CD4-positive, alpha-beta memory T cell (primary cell): ENCODE measurements around the gene RADIL. TPM values are rescaled to one million over a fixed set of nuclear protein-coding genes. Genes with fewer than 3 reads are reported as not detected.

ENCODE experiments used
- CTCF ChIA-PET: fragments of 350-600 bp; sonication (Branson Sonifier 250); formaldehyde crosslinking; loops from one replicate; lab custom pipeline; 2021; ENCODE audit warnings: inconsistent platforms; ENCODE audit not compliant: partially characterized antibody; lab: Charles Lee
- POLR2A ChIA-PET: fragments of 350-600 bp; sonication (Branson Sonifier 250); formaldehyde crosslinking; loops from one replicate; lab custom pipeline; 2021; ENCODE audit not compliant: partially characterized antibody; lab: Charles Lee
- DNase-seq, 5 donors: peaks; one replicate each; pipeline versions ENCODE4 v3.0.0 to v3.0.0-alpha.2; 2020 to 2022; ENCODE audit warnings: mixed read lengths in 1 of 5
- H3K27ac ChIP-seq: one replicate; pipeline ENCODE4 v1.7.0; 2013; ENCODE audit warnings: low read depth, low read length
- H3K27me3 ChIP-seq: 2 replicates; pipeline ENCODE4 v1.7.0; 2013; ENCODE audit warnings: mild to moderate bottlenecking, low read length, moderate library complexity; ENCODE audit not compliant: insufficient read depth
- H3K36me3 ChIP-seq: 2 replicates; pipeline ENCODE4 v1.7.0; 2013; ENCODE audit warnings: mild to moderate bottlenecking, low read length, moderate library complexity; ENCODE audit not compliant: insufficient read depth
- H3K4me1 ChIP-seq: 2 replicates; pipeline ENCODE4 v1.7.0; 2013; ENCODE audit warnings: mild to moderate bottlenecking, low read length, moderate library complexity; ENCODE audit not compliant: insufficient read depth
- H3K4me3 ChIP-seq, 2 donors: one replicate each; pipeline ENCODE4 v1.7.0; 2013; ENCODE audit warnings: low read length in 2 of 2, mild to moderate bottlenecking in 1 of 2
- H3K9me3 ChIP-seq, 2 donors: one replicate each; pipeline ENCODE4 v1.7.0; 2013; ENCODE audit warnings: low read length in 2 of 2, control low read depth in 1 of 2; ENCODE audit not compliant: control insufficient read depth in 1 of 2
- H3K27ac Mint-ChIP-seq, 7 donors: one replicate each; pipeline ENCODE4 v1.8.0; 2020 to 2021; ENCODE audit warnings: mixed read lengths in 7 of 7, mild to moderate bottlenecking in 6 of 7, inconsistent platforms in 3 of 7, moderate library complexity in 3 of 7
- H3K27me3 Mint-ChIP-seq, 2 donors: one replicate each; pipeline ENCODE4 v1.8.0; 2020 to 2021; ENCODE audit warnings: mixed read lengths in 2 of 2
- H3K36me3 Mint-ChIP-seq, 2 donors: one replicate each; pipeline ENCODE4 v1.8.0; 2020 to 2021; ENCODE audit warnings: mixed read lengths in 2 of 2, inconsistent platforms in 1 of 2, mild to moderate bottlenecking in 1 of 2
- H3K4me1 Mint-ChIP-seq, 4 donors: one replicate each; pipeline ENCODE4 v1.8.0; 2020 to 2021; ENCODE audit warnings: mixed read lengths in 4 of 4, mild to moderate bottlenecking in 1 of 4
- H3K4me3 Mint-ChIP-seq, 8 donors: one replicate each; pipeline ENCODE4 v1.8.0; 2020 to 2021; ENCODE audit warnings: mixed read lengths in 8 of 8, mild to moderate bottlenecking in 7 of 8, moderate library complexity in 6 of 8, inconsistent platforms in 3 of 8
- H3K9me3 Mint-ChIP-seq, 8 donors: one replicate each; pipeline ENCODE4 v1.8.0; 2020 to 2021; ENCODE audit warnings: mixed read lengths in 8 of 8, mild to moderate bottlenecking in 5 of 8, inconsistent platforms in 3 of 8, moderate library complexity in 1 of 8
- intact Hi-C: fragments of 100-400 bp; cut with micrococcal nuclease; formaldehyde crosslinking; loops from one replicate; pipeline ENCODE4 v1.15.1; 2023
- polyA plus RNA-seq, 2 donors: library from polyadenylated mRNA; unstranded; fragments of 300-500 nt; fragmentation: Illumina TruSeq; gene quantifications; one replicate each; pipeline ENCODE4 v1.2.3, GENCODE V29; 2021
- total RNA-seq, 2 experiments: library from RNA; stranded (reverse); gene quantifications; one replicate each; pipeline ENCODE4 v1.2.3, GENCODE V29; 2021

Gene RADIL
- total and polyA plus RNA-seq, 4 experiments from 2014 or later, result not detected

GRCh38 chr7:4790078-4790465, 93.4 kb downstream of the RADIL start:
- POLR2A ChIA-PET, result interaction anchor here (0.7 kb wide), 1 partner anchor 15 kb away, joined by 3 read pairs; the partner anchor contains the start of gene AP5Z1

DNA sequence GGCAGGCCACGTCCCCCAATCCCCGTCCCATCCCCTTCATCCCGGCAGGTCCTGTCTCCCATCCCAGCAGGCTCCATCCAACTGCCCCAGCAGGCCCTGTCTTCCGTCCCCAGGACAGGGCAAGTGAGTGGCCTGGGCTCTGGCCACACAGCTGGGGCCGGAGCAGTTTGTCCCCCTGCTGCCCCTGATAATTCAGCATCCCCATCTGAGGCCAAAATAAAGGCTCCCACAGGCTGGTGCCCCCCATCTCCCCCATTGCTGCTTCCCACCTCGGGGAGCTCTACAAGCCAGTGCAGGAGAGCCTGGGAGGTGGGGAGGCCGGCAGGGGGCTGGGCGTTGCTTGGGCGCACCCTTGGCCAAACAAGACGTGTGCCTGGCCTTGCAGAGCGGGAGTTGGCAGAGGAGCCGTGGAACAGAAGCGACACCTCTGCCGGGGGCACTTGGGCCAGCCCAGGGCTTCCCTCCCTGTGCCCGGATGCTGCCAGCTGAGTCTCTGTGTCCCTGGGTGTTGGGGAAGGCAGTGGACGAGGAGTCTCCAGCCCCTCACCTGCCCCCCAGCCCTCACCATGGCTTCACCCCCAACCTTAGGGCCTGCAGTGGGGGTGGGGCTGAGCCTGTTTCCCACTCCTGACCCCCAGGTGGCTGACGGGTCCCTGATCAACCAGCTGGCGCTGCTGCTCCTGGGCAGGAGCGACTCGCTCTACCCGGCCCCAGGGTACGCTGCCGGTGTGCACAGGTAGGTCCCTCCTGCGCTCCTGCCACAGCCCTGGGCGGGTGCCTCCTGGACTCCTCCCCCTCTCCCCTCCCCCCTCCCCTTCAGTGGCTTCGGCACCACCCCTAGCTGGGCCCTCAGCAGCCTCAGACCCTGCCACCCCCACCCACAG, 94.1 kb downstream of the RADIL start:
- H3K36me3 Mint-ChIP-seq, result peaks cover 5 to 24% of the 10 kb centered on the region in 2 donors

More at GRCh38 chr7:4790078-4790465, 93.4 kb downstream of the RADIL start:
- Histone ChIP-seq H3K9me3 (no peaks in the 10 kb centered on the region), H3K4me1 (peaks cover 5% of the 10 kb centered on the region), H3K27me3 (no peaks in the 10 kb centered on the region), H3K4me3 (no peak overlapping the region), H3K27ac (no peak overlapping the region), H3K36me3 (peaks cover 41% of the 10 kb centered on the region)
- DNase-seq, result no peak
- peaks cover 1 to 12% (median 9%) of the 10 kb centered on the region in 4 donors for H3K4me1 Mint-ChIP-seq
- H3K9me3 Mint-ChIP-seq, result no peaks in the 10 kb centered on the region
- peaks cover 5 to 24% of the 10 kb centered on the region in 2 donors for H3K36me3 Mint-ChIP-seq
- H3K27ac Mint-ChIP-seq, result no peak overlapping the region
- intact Hi-C loops, result no loop called here
- no peak overlapping the region for H3K4me3 Mint-ChIP-seq
- H3K27me3 Mint-ChIP-seq, result no peaks in the 10 kb centered on the region
- CTCF ChIA-PET, result interaction anchor here (1.3 to 4.1 kb wide), 2 partner anchors 11 to 14 kb away, joined by 5 to 43 read pairs; partner anchors contain the start of gene AP5Z1

DNA sequence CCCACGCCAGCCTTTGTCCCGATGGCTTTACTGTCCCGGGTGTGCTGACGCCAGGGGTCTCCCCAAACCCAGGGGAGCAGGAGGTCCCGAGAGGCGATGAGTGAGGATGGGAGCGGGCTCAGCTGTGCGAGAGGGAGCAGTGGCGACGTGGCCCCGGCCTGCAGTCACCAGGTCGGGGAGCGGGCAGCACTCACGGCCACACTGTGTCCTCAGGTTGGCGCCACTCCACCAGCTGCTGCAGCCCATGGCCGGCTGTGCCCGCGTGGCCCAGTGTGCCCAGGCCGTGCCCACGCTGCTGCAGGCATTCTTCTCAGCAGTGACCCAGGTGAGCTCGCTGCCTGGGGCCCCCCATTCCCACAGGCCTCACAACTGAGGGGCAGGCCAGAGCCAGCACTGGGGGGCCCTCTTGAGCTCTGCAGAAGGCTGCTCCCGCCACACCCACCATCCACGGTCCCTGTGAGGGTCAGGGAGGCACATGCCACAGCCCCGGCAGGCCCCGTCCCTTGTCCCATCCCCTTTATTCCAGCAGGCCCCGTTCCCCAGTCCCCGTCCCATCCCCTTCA, 94.8 kb downstream of the RADIL start:
- Histone ChIP-seq H3K36me3 (peaks cover 55% of the 10 kb centered on the region), H3K27me3 (no peaks in the 10 kb centered on the region), H3K4me3 (no peak overlapping the region), H3K9me3 (no peaks in the 10 kb centered on the region), H3K4me1 (peaks cover 5% of the 10 kb centered on the region), H3K27ac (no peak overlapping the region)
- CTCF ChIA-PET, result interaction anchor here (1.3 kb wide), 1 partner anchor 298 kb away, joined by 3 read pairs; no protein-coding TSS in a partner anchor
- H3K4me1 Mint-ChIP-seq, result peaks cover under 1 to 4% (median 1%) of the 10 kb centered on the region in 4 donors
- no peak overlapping the region for H3K4me3 Mint-ChIP-seq
- H3K36me3 Mint-ChIP-seq, result peaks cover 5 to 24% of the 10 kb centered on the region in 2 donors
- H3K27ac Mint-ChIP-seq, result peak overlapping the region in 1 of 7 donors; percentile 53
- no peaks in the 10 kb centered on the region for H3K27me3 Mint-ChIP-seq
- POLR2A ChIA-PET, result interaction anchor here (1.0 to 1.2 kb wide), 2 partner anchors 10 to 13 kb away, joined by 3 to 4 read pairs; partner anchors contain the start of gene AP5Z1
- H3K9me3 Mint-ChIP-seq, result no peaks in the 10 kb centered on the region
- DNase-seq, result no peak
- intact Hi-C loops, result no loop called here

More for the DNA sequence above, 94.1 kb downstream of the RADIL start:
- Histone ChIP-seq H3K27ac (no peak overlapping the region), H3K27me3 (no peaks in the 10 kb centered on the region), H3K4me1 (peaks cover 5% of the 10 kb centered on the region), H3K9me3 (no peaks in the 10 kb centered on the region), H3K4me3 (no peak overlapping the region), H3K36me3 (peaks cover 47% of the 10 kb centered on the region)
- peaks cover 1 to 8% (median 7%) of the 10 kb centered on the region in 4 donors for H3K4me1 Mint-ChIP-seq
- POLR2A ChIA-PET, result interaction anchor here (0.5 to 1.2 kb wide), 4 partner anchors 11 to 528 kb away, joined by 3 to 4 read pairs (median 3); partner anchors contain the start of gene AP5Z1
- intact Hi-C loops, result no loop called here
- H3K27ac Mint-ChIP-seq, result peak overlapping the region in 1 of 7 donors; percentile 53
- no peak for DNase-seq
- CTCF ChIA-PET, result interaction anchor here (1.3 kb wide), 1 partner anchor 297 kb away, joined by 3 read pairs; no protein-coding TSS in a partner anchor
- H3K9me3 Mint-ChIP-seq, result no peaks in the 10 kb centered on the region
- no peaks in the 10 kb centered on the region for H3K27me3 Mint-ChIP-seq
- H3K4me3 Mint-ChIP-seq, result no peak overlapping the region

GRCh38 chr7:4787947-4788626, 95.4 kb downstream of the RADIL start:
- Histone ChIP-seq H3K27ac (no peak overlapping the region), H3K9me3 (no peaks in the 10 kb centered on the region), H3K36me3 (peaks cover 60% of the 10 kb centered on the region), H3K4me1 (peaks cover 5% of the 10 kb centered on the region), H3K4me3 (no peak overlapping the region), H3K27me3 (no peaks in the 10 kb centered on the region)
- H3K4me3 Mint-ChIP-seq, result no peak overlapping the region
- H3K27ac Mint-ChIP-seq, result no peak overlapping the region
- no peaks in the 10 kb centered on the region for H3K27me3 Mint-ChIP-seq
- DNase-seq, result no peak
- peaks cover 5 to 24% of the 10 kb centered on the region in 2 donors for H3K36me3 Mint-ChIP-seq
- CTCF ChIA-PET, result interaction anchor here (1.3 kb wide), 1 partner anchor 299 kb away, joined by 3 read pairs; no protein-coding TSS in a partner anchor
- H3K4me1 Mint-ChIP-seq, result peaks cover 0 to 4% (median 1%) of the 10 kb centered on the region in 4 donors
- H3K9me3 Mint-ChIP-seq, result no peaks in the 10 kb centered on the region
- intact Hi-C loops, result no loop called here
- POLR2A ChIA-PET, result interaction anchor here (1.0 to 1.2 kb wide), 2 partner anchors 10 to 13 kb away, joined by 3 to 4 read pairs; partner anchors contain the start of gene AP5Z1

DNA sequence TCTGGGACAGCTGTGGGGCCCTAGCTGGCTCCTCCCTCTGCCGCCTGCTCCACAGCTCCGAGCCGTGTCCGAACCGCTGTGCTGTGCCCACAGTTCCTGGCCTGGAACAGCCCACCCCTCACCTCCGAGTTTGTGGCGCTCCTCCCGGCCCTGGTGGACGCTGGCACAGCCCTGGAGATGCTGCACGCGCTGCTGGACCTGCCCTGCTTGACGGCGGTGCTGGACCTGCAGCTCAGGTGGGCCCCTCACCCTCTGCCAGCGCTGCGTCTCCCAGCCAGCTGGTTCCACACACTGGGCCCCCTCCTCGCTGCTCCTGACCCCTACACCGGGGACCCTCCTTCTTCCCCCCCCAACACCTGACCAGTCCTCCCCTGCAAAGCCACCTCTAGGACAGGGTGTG, 96.0 kb downstream of the RADIL start:
- Mint-ChIP-seq H3K4me1 (peaks cover 0 to 4% (median 1%) of the 10 kb centered on the region in 4 donors), H3K9me3 (no peaks in the 10 kb centered on the region), H3K36me3 (peaks cover 5 to 24% of the 10 kb centered on the region in 2 donors), H3K27me3 (no peaks in the 10 kb centered on the region), H3K4me3 (no peak overlapping the region), H3K27ac (no peak overlapping the region)
- ChIA-PET POLR2A (no interaction called here), CTCF (no interaction called here)
- Histone ChIP-seq H3K27ac (no peak overlapping the region), H3K4me1 (peaks cover under 1% of the 10 kb centered on the region), H3K36me3 (peaks cover 65% of the 10 kb centered on the region), H3K27me3 (no peaks in the 10 kb centered on the region), H3K4me3 (no peak overlapping the region), H3K9me3 (no peaks in the 10 kb centered on the region)
- intact Hi-C loops, result no loop called here
- DNase-seq, result no peak

DNA sequence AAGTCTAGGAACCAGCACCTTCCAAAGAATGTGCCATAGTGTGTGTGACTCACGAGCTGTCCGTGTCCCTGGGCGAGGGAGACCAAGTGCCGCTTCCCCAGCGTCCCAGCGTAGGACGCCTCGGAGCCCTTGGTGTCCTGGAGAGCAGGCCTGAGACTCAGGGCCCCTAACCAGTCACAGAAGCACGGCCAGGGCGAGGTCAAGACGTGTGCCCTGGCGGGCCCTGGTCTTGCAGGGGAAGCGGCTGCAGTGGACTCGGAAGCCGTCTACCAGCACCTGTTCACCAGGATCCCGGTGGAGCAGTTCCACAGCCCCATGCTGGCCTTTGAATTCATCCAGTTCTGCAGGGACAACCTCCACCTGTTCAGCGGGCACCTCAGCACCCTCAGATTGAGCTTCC, 97.5 kb downstream of the RADIL start:
- no peak for DNase-seq
- Histone ChIP-seq H3K27ac (no peak overlapping the region), H3K36me3 (peaks cover 75% of the 10 kb centered on the region), H3K4me1 (no peaks in the 10 kb centered on the region), H3K9me3 (no peaks in the 10 kb centered on the region), H3K27me3 (no peaks in the 10 kb centered on the region), H3K4me3 (no peak overlapping the region)
- Mint-ChIP-seq H3K9me3 (no peaks in the 10 kb centered on the region), H3K36me3 (peaks cover 15 to 31% of the 10 kb centered on the region in 2 donors), H3K4me3 (no peak overlapping the region), H3K4me1 (peaks cover 0 to 6% (median 0%) of the 10 kb centered on the region in 4 donors), H3K27me3 (no peaks in the 10 kb centered on the region), H3K27ac (peak overlapping the region in 2 of 7 donors; percentile 23 to 30)
- POLR2A ChIA-PET, result no interaction called here
- intact Hi-C loops, result no loop called here
- CTCF ChIA-PET, result interaction anchor here (1.6 kb wide), 1 partner anchor 11 kb away, joined by 4 read pairs; no protein-coding TSS in a partner anchor
